ENCODE measurements around the gene ARHGAP6. TPM values are rescaled to one million over a fixed set of nuclear protein-coding genes. Genes with fewer than 3 reads are reported as not detected.

ARHGAP6 gene
- total and polyA plus RNA-seq, 2 of the 4 experiments (the other 2 are of a cell fraction): 1.4 to 1.8 TPM

DNA sequence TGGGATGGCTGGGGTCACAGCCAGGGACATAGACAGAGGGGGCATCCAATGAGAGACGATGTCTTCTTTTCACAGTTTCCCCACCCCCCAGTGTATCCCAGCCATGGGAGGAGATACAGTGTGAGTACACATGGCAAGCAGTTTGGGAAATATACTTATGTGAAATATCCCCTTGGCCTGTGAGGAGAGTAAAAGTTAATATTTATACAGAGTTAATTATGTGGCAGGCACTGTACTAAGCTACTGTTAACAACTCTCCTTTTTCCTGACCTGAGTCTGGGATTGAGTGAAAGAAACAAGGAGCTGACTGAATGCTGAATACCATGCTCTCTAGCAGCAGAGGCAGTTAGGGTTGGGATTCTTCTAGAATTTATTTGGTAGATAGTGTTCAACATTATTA is 519.3 kb downstream of the ARHGAP6 start:
- in situ Hi-C loops (cut with MboI; ENCODE audit: low sequenced_read_pairs) (loop anchor here (5.0 to 10.0 kb wide), 2 partner anchors 381 to 618 kb away; no protein-coding TSS in a partner anchor), dilution Hi-C loops (cut with HindIII; ENCODE audit: low sequenced_read_pairs, unreplicated experiment) (loop anchor here (25.0 kb wide), 1 partner anchor 959 kb away; no protein-coding TSS in a partner anchor), intact Hi-C loops (cut with micrococcal nuclease) (loop anchor here (10.0 kb wide), 1 partner anchor 278 kb away; no protein-coding TSS in a partner anchor)
- Histone ChIP-seq H3K36me3 (ENCODE audit: control insufficient read depth, insufficient read depth, low read length) (no peaks in the 10 kb centered on the region), H4K8ac (ENCODE audit: low read depth in 2 of 2, low read length in 2 of 2) (no peak overlapping the region), H4K20me1 (ENCODE audit: insufficient read depth, low read length) (no peaks in the 10 kb centered on the region), H2AFZ (replicated peaks; ENCODE audit: low read length, poor library complexity) (no peak overlapping the region), H3K9me3 (ENCODE audit: control insufficient read depth, insufficient read depth, low read length) (no peaks in the 10 kb centered on the region), H4K5ac (ENCODE audit: low read depth, low read length) (no peak overlapping the region), H3K4ac (ENCODE audit: low read depth, low read length) (no peak overlapping the region), H2BK120ac (ENCODE audit: low read depth, low read length) (no peak overlapping the region), H4K91ac (ENCODE audit: insufficient read depth, low read depth, low read length) (no peak overlapping the region), H2BK5ac (ENCODE audit: low read depth, low read length, poor library complexity, severe bottlenecking) (no peak overlapping the region), H3K23ac (ENCODE audit: low read depth, low read length) (no peak overlapping the region), H2AK5ac (ENCODE audit: low read depth, low read length) (no peak overlapping the region), H2AK9ac (replicated peaks; ENCODE audit: low read depth, low read length, poor library complexity) (no peak overlapping the region), H2BK15ac (ENCODE audit: low read depth, low read length) (no peak overlapping the region), H3K4me3 (ENCODE audit: insufficient read depth, low read depth, low read length) (no peak overlapping the region), H3K27me3 (ENCODE audit: control insufficient read depth, insufficient read depth, low read length) (no peaks in the 10 kb centered on the region), H3K9me1 (ENCODE audit: insufficient read depth, low read length) (no peaks in the 10 kb centered on the region), H3K9ac (ENCODE audit: low read depth, low read length) (no peak overlapping the region), H2BK20ac (ENCODE audit: low read depth, low read length) (no peak overlapping the region), H3K4me2 (ENCODE audit: low read depth, low read length) (no peak overlapping the region), H3K18ac (ENCODE audit: low read depth, low read length) (no peak overlapping the region), H3K4me1 (ENCODE audit: control insufficient read depth, insufficient read depth, low read length) (no peaks in the 10 kb centered on the region), H3K27ac (ENCODE audit: insufficient read depth, low read length) (no peak overlapping the region), H3K14ac (replicated peaks; ENCODE audit: low read depth, low read length) (no peak overlapping the region), H3K79me1 (ENCODE audit: low read depth in 1 of 2, low read length in 2 of 2) (no peaks in the 10 kb centered on the region), H3K56ac (ENCODE audit: extremely low read depth, insufficient read depth, low read length) (no peak overlapping the region)
- ATAC-seq (ENCODE audit: low read depth): no peak
- POLR2A ChIA-PET (ENCODE audit: unreplicated experiment): no interaction called here
- CTCF ChIA-PET: no interaction called here
- whole genome bisulfite sequencing, 2 experiments (ENCODE audit: extremely low coverage in 2 of 2, insufficient read length in 1 of 2): no CpG with 5 or more reads among the region's 1 CpG
- no TSS peak for BruUV-seq (replicated peaks)
- TF ChIP-seq, protein P1, sequence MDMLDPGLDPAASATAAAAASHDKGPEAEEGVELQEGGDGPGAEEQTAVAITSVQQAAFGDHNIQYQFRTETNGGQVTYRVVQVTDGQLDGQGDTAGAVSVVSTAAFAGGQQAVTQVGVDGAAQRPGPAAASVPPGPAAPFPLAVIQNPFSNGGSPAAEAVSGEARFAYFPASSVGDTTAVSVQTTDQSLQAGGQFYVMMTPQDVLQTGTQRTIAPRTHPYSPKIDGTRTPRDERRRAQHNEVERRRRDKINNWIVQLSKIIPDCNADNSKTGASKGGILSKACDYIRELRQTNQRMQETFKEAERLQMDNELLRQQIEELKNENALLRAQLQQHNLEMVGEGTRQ (IDR thresholded peaks at IDR 0.05; ENCODE audit: low read depth, low read length): no peak
- TF ChIP-seq POLR2A (IDR thresholded peaks at IDR 0.05; ENCODE audit: low read depth, low read length) (no peak), MAZ (IDR thresholded peaks at IDR 0.05; ENCODE audit: borderline replicate concordance, low read depth, low read length) (no peak), CEBPB (IDR thresholded peaks at IDR 0.05; ENCODE audit: low read depth, low read length) (no peak), NFE2L2 (IDR thresholded peaks at IDR 0.05; ENCODE audit: low read depth, low read length) (no peak), MAFK (IDR thresholded peaks at IDR 0.05; ENCODE audit: low read depth, low read length) (no peak), FOS (IDR thresholded peaks at IDR 0.05; ENCODE audit: low read depth, low read length) (no peak), RCOR1 (IDR thresholded peaks at IDR 0.05; ENCODE audit: insufficient replicate concordance, low read length) (no peak), SMC3 (IDR thresholded peaks at IDR 0.05; ENCODE audit: low read depth, low read length) (no peak), MXI1 (IDR thresholded peaks at IDR 0.05; ENCODE audit: borderline replicate concordance, low read depth, low read length) (no peak), CHD1 (IDR thresholded peaks at IDR 0.05; ENCODE audit: low read depth, low read length) (no peak), RFX5 (IDR thresholded peaks at IDR 0.05; ENCODE audit: low read depth, low read length) (no peak), BHLHE40 (IDR thresholded peaks at IDR 0.05; ENCODE audit: low read depth, low read length) (no peak), RAD21 (IDR thresholded peaks at IDR 0.05; ENCODE audit: low read length) (no peak)
- TF ChIP-seq, protein P2, sequence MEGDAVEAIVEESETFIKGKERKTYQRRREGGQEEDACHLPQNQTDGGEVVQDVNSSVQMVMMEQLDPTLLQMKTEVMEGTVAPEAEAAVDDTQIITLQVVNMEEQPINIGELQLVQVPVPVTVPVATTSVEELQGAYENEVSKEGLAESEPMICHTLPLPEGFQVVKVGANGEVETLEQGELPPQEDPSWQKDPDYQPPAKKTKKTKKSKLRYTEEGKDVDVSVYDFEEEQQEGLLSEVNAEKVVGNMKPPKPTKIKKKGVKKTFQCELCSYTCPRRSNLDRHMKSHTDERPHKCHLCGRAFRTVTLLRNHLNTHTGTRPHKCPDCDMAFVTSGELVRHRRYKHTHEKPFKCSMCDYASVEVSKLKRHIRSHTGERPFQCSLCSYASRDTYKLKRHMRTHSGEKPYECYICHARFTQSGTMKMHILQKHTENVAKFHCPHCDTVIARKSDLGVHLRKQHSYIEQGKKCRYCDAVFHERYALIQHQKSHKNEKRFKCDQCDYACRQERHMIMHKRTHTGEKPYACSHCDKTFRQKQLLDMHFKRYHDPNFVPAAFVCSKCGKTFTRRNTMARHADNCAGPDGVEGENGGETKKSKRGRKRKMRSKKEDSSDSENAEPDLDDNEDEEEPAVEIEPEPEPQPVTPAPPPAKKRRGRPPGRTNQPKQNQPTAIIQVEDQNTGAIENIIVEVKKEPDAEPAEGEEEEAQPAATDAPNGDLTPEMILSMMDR (conservative IDR thresholded peaks at IDR 0.05; ENCODE audit: low read depth, low read length): no peak
- TF ChIP-seq, protein P3, sequence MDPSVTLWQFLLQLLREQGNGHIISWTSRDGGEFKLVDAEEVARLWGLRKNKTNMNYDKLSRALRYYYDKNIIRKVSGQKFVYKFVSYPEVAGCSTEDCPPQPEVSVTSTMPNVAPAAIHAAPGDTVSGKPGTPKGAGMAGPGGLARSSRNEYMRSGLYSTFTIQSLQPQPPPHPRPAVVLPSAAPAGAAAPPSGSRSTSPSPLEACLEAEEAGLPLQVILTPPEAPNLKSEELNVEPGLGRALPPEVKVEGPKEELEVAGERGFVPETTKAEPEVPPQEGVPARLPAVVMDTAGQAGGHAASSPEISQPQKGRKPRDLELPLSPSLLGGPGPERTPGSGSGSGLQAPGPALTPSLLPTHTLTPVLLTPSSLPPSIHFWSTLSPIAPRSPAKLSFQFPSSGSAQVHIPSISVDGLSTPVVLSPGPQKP (IDR thresholded peaks at IDR 0.05; ENCODE audit: borderline replicate concordance, low read depth, low read length): no peak
- no peak for DNase-seq
